Right atrium auricular region (tissue), 2 donors: ENCODE measurements around the gene SNX20. TPM values are rescaled to one million over a fixed set of nuclear protein-coding genes. Genes with fewer than 3 reads are reported as not detected.

Source experiments
- DNase-seq: peaks from one replicate; pipeline ENCODE4 v3.0.0-alpha.2; 2019; ENCODE audit warnings: low spot score
- H3K27ac ChIP-seq, 2 donors: fragments of 200-600 bp; sonication (generic); 1 replicate in 1 of 2; 2 replicates in 1 of 2; pipeline ENCODE4 v1.5.1; 2016 to 2019
- H3K27me3 ChIP-seq, 2 donors: fragments of 200-600 bp; sonication (generic); one replicate each; pipeline versions ENCODE4 v1.5.1 to v1.6.0; 2017 to 2019
- H3K36me3 ChIP-seq: fragments of 200-600 bp; sonication (generic); one replicate; pipeline ENCODE4 v1.5.1; 2016
- H3K4me1 ChIP-seq, 2 donors: fragments of 200-600 bp; sonication (generic); one replicate each; pipeline versions ENCODE4 v1.5.1 to v1.6.0; 2017 to 2019
- H3K4me3 ChIP-seq, 2 donors: fragments of 200-600 bp; sonication (generic); 1 replicate in 1 of 2; 2 replicates in 1 of 2; pipeline ENCODE4 v1.5.1; 2017 to 2019; ENCODE audit warnings: mild to moderate bottlenecking in 1 of 2, moderate library complexity in 1 of 2
- H3K9me3 ChIP-seq, 2 donors: fragments of 200-600 bp; sonication (generic); one replicate each; pipeline ENCODE4 v1.5.1; 2019
- total RNA-seq, 2 donors: library from RNA; depleted of rRNA; stranded (reverse); fragments of >200 nt; gene quantifications; one replicate each; pipeline ENCODE4 v1.1.0, GENCODE V29; 2016
- TF ChIP-seq, protein P1 (sequence below), 2 donors: fragments of 200-600 bp; sonication (generic); IDR thresholded peaks; one replicate each; pipeline ENCODE4 v1.5.1; 2019; ENCODE audit warnings: antibody characterized with exemption in 2 of 2

The SNX20 gene
- total RNA-seq, 2 donors from 2014 or later: 0.89 to 1.9 TPM

GRCh38 chr16:50667497-50668367, 13.4 kb downstream of the SNX20 start:
- no peak for DNase-seq
- H3K27me3 ChIP-seq: no peaks in the 10 kb centered on the region
- H3K36me3 ChIP-seq: no peaks in the 10 kb centered on the region
- no peak overlapping the region for H3K27ac ChIP-seq
- H3K9me3 ChIP-seq: peaks cover 4 to 13% of the 10 kb centered on the region in 2 donors
- peaks cover 0 to 12% of the 10 kb centered on the region in 2 donors for H3K4me1 ChIP-seq
- TF ChIP-seq, protein P1, sequence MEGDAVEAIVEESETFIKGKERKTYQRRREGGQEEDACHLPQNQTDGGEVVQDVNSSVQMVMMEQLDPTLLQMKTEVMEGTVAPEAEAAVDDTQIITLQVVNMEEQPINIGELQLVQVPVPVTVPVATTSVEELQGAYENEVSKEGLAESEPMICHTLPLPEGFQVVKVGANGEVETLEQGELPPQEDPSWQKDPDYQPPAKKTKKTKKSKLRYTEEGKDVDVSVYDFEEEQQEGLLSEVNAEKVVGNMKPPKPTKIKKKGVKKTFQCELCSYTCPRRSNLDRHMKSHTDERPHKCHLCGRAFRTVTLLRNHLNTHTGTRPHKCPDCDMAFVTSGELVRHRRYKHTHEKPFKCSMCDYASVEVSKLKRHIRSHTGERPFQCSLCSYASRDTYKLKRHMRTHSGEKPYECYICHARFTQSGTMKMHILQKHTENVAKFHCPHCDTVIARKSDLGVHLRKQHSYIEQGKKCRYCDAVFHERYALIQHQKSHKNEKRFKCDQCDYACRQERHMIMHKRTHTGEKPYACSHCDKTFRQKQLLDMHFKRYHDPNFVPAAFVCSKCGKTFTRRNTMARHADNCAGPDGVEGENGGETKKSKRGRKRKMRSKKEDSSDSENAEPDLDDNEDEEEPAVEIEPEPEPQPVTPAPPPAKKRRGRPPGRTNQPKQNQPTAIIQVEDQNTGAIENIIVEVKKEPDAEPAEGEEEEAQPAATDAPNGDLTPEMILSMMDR (IDR thresholded peaks at IDR 0.05): no peak
- H3K4me3 ChIP-seq: no peak overlapping the region

GRCh38 chr16:50666658-50667496, 14.2 kb downstream of the SNX20 start:
- H3K9me3 ChIP-seq: peaks cover under 1 to 4% of the 10 kb centered on the region in 2 donors
- H3K27ac ChIP-seq: no peak overlapping the region
- H3K4me1 ChIP-seq: peaks cover 0 to 12% of the 10 kb centered on the region in 2 donors
- DNase-seq: no peak
- TF ChIP-seq, protein P1 (IDR thresholded peaks at IDR 0.05): no peak
- H3K27me3 ChIP-seq: no peaks in the 10 kb centered on the region
- H3K4me3 ChIP-seq: no peak overlapping the region
- H3K36me3 ChIP-seq: no peaks in the 10 kb centered on the region

- TF ChIP-seq, protein P1 (IDR thresholded peaks at IDR 0.05): peak; percentile 79 to 95
- peak; percentile 84 for DNase-seq
- Histone ChIP-seq H3K27me3 (no peaks in the 10 kb centered on the region), H3K36me3 (no peaks in the 10 kb centered on the region), H3K4me1 (peaks cover 0 to 12% of the 10 kb centered on the region in 2 donors), H3K27ac (peak overlapping the region; percentile 29 to 59), H3K4me3 (peak overlapping the region; percentile 37 to 51), H3K9me3 (no peaks in the 10 kb centered on the region)
Observed at GRCh38 chr16:50665128-50665878, 15.8 kb downstream of the SNX20 start.

- no peak for DNase-seq
Observed at GRCh38 chr16:50664270-50664669, 16.8 kb downstream of the SNX20 start.

More at GRCh38 chr16:50664270-50664669, 16.8 kb downstream of the SNX20 start:
- Histone ChIP-seq H3K36me3 (no peaks in the 10 kb centered on the region), H3K4me3 (no peak overlapping the region), H3K9me3 (no peaks in the 10 kb centered on the region), H3K4me1 (peaks cover 0 to 12% of the 10 kb centered on the region in 2 donors), H3K27ac (no peak overlapping the region), H3K27me3 (no peaks in the 10 kb centered on the region)
- TF ChIP-seq, protein P1 (IDR thresholded peaks at IDR 0.05): no peak
